Measurements from ENCODE around the gene LAMP1. TPM values are rescaled to one million over a fixed set of nuclear protein-coding genes. Genes with fewer than 3 reads are reported as not detected.
"Not testable (repeated sequence)": the region's sequence is repeated elsewhere in the genome, so short reads cannot be mapped to it uniquely, and the experiment has no call there.

The LAMP1 gene
- total RNA-seq, 4 donors from 2014 or later: 85.6 to 144 (median 93.4) TPM

GRCh38 chr13:113367020-113367560 is 70.1 kb downstream of the LAMP1 start:
- intact Hi-C loops (cut with DNase I; ENCODE audit: low total_unique reads): no loop called here
- no peak overlapping the region for H3K27ac ChIP-seq
- no peaks in the 10 kb centered on the region for H3K36me3 ChIP-seq
- no peak for DNase-seq
- no peaks in the 10 kb centered on the region for H3K9me3 ChIP-seq
- no peaks in the 10 kb centered on the region for H3K27me3 ChIP-seq
- H3K4me1 ChIP-seq: peaks cover 0 to 8% of the 10 kb centered on the region in 2 donors
- no peak overlapping the region for H3K4me3 ChIP-seq
- TF ChIP-seq POLR2A (IDR thresholded peaks at IDR 0.05): no peak
- no peak for TF ChIP-seq CTCF (IDR thresholded peaks at IDR 0.05)

- DNase-seq: no peak
- intact Hi-C loops (cut with DNase I; ENCODE audit: low total_unique reads): no loop called here
- H3K36me3 ChIP-seq: no peaks in the 10 kb centered on the region
- no peak overlapping the region for H3K27ac ChIP-seq
- no peaks in the 10 kb centered on the region for H3K9me3 ChIP-seq
- no peaks in the 10 kb centered on the region for H3K27me3 ChIP-seq
- TF ChIP-seq CTCF (IDR thresholded peaks at IDR 0.05): no peak
- no peak for TF ChIP-seq POLR2A (IDR thresholded peaks at IDR 0.05)
- H3K4me3 ChIP-seq: no peak overlapping the region
- peaks cover 0 to 8% of the 10 kb centered on the region in 2 donors for H3K4me1 ChIP-seq
These were observed 70.7 kb downstream of the LAMP1 start for GRCh38 chr13:113367771-113368170.

GRCh38 chr13:113368353-113368752 is 71.3 kb downstream of the LAMP1 start:
- H3K36me3 ChIP-seq; DNase-seq; intact Hi-C loops (cut with DNase I; ENCODE audit: low total_unique reads); H3K27ac ChIP-seq; H3K4me1 ChIP-seq; H3K4me3 ChIP-seq; H3K27me3 ChIP-seq; H3K9me3 ChIP-seq: not testable (repeated sequence)

- no peak overlapping the region for H3K4me3 ChIP-seq
- intact Hi-C loops (cut with DNase I; ENCODE audit: low total_unique reads): no loop called here
- no peak for DNase-seq
- H3K9me3 ChIP-seq: no peaks in the 10 kb centered on the region
- H3K27ac ChIP-seq: no peak overlapping the region
- no peaks in the 10 kb centered on the region for H3K36me3 ChIP-seq
- peaks cover 0 to 8% of the 10 kb centered on the region in 2 donors for H3K4me1 ChIP-seq
- no peak for TF ChIP-seq POLR2A (IDR thresholded peaks at IDR 0.05)
- no peak for TF ChIP-seq CTCF (IDR thresholded peaks at IDR 0.05)
- H3K27me3 ChIP-seq: no peaks in the 10 kb centered on the region
These were observed 72.2 kb downstream of the LAMP1 start for GRCh38 chr13:113369189-113369588.

GRCh38 chr13:113369881-113370280 is 72.8 kb downstream of the LAMP1 start:
- no peaks in the 10 kb centered on the region for H3K36me3 ChIP-seq
- H3K27me3 ChIP-seq: no peaks in the 10 kb centered on the region
- DNase-seq: no peak
- H3K27ac ChIP-seq: no peak overlapping the region
- peaks cover 0 to 8% of the 10 kb centered on the region in 2 donors for H3K4me1 ChIP-seq
- TF ChIP-seq CTCF (IDR thresholded peaks at IDR 0.05) (no peak), POLR2A (IDR thresholded peaks at IDR 0.05) (no peak)
- intact Hi-C loops (cut with DNase I; ENCODE audit: low total_unique reads): no loop called here
- no peak overlapping the region for H3K4me3 ChIP-seq
- H3K9me3 ChIP-seq: no peaks in the 10 kb centered on the region

- no peak for DNase-seq
- no peak overlapping the region for H3K4me3 ChIP-seq
- H3K9me3 ChIP-seq: no peaks in the 10 kb centered on the region
- no peaks in the 10 kb centered on the region for H3K36me3 ChIP-seq
- H3K4me1 ChIP-seq: peaks cover 0 to under 1% of the 10 kb centered on the region in 2 donors
- TF ChIP-seq CTCF (IDR thresholded peaks at IDR 0.05) (no peak), POLR2A (IDR thresholded peaks at IDR 0.05) (no peak)
- no peak overlapping the region for H3K27ac ChIP-seq
- intact Hi-C loops (cut with DNase I; ENCODE audit: low total_unique reads): no loop called here
- no peaks in the 10 kb centered on the region for H3K27me3 ChIP-seq
These were observed 74.0 kb downstream of the LAMP1 start for GRCh38 chr13:113371061-113371460.

- DNase-seq; H3K27me3 ChIP-seq; H3K36me3 ChIP-seq; H3K4me3 ChIP-seq; H3K9me3 ChIP-seq; H3K4me1 ChIP-seq; intact Hi-C loops (cut with DNase I; ENCODE audit: low total_unique reads); H3K27ac ChIP-seq: not testable (repeated sequence)
These were observed 74.7 kb downstream of the LAMP1 start for GRCh38 chr13:113371701-113372100.
